Activated gamma-delta T cell (primary cell): ENCODE results near the gene UMOD.

ENCODE experiments used
- DNase-seq: peaks from one replicate; lab custom pipeline; 2025; lab: John Stamatoyannopoulos, UW

Gene UMOD

DNA sequence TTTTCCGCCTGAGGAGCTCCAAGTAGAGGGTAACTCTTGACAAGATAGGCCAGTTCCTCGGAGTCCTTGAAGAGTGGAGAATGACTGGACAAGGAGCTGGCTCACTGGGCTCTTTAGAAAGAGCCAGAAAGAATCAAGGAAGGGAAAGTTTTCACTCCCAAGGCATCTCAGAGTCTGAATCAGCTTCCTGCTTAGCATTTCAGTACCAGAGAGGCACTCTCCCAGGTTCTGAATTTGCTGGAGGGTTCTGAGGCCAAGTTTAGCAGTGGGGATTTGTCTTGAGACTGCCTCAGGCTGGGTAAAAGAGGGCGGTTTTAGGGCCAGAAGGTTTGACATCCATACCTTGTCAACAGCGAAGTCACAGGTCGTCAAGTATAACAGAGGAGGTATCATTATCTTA, 50.7 kb downstream of the UMOD start:
- DNase-seq: no peak

DNA sequence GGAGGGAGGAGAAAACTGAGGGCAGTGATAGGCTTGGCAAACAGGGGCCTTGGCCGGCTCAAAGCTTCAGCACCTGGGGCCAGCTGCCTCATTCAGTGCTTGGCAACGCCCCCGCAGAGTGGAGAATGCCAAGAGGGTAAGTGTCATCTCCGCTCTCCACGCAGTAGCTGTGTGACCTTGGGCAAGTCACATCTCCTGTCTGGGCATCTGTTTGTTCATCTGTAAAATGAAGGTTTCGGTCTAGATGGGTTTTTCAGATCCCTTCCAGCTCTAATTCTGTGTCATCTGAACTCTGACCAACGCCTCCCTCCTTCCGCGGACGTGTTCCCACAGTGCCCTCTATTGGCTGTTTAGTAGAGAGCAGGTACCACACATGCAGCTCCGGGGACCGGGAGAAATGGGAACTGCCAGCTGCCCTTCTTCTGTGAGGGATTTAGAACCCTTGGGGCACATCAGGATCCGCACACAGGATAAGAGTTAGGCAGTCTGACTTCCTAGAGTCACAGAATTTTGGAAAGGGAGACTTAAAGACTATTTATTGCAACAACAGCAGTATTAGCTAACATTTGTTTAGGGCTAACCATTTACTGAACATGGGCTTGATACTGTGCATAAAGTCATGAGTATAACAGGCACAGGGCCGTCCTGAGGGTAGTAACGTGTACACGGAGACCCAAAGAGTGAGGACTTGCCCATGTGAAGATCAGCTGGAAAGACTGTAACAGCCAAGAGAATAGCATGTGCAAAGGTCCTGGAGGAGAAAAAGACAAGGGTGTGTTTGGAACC, 52.0 kb downstream of the UMOD start:
- no peak for DNase-seq

DNA sequence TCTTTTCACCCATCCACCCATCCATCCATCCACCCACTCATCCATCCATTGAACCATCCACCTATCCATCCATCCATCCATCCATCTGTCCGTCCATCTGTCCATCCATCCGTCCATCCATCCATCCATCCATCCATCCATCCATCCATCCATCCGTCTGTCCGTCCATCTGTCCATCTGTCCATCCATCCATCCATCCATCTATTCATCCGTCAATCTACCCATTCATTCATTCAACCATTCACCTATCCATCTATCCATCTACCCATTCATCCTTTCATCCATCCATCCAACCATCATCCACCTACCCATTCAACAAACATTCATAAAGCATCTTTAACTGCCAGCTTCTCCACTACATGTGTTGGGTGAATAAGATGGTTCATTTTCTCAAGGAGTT, 54.1 kb downstream of the UMOD start:
- DNase-seq: no peak

DNA sequence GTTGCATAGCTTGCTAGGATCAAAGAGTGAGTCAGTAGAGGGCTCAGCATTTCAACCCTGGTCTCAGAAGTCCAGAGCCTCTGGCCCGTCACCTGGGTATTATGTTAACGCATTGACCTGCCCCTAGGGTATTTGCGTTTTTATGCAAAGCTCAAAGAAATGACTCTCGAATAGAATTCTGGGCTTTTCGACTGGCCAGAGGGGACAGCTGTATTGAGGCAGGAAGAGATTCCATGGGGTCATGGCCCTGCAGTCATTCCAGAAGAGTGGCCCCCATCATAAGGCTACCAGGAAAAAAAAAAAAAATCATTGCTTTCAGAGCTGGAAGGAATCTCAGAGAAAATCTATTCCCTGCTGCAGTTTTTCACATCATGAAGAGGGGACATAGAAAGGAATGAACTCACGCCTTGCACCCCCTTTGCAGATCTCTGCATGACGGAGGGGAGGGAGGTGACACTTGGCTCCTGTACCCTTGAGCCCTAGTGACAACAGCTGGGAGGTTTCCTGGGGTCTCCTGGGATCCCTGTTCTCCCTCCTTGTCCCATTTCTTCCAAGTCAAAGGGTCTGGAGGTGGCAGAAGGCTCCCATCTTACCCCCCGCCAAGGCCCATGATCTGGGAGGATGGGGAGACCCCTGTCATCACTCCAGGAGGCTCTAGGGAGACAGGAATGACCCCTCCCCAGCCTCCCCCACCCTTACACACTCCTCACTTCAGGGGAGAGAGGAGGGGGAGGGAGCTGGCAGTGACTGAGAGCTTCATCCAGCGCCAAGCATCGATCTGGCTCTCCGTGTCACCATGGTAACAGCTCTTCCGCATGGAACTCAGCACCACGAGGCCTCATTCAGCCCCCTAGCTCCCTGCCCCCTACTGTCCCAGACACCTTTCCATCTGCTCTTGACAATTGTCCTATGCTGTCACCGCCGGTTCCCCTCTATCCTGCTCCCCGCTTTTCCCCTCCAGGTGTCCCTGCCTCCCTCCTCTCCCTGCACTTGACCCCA, 61.0 kb downstream of the UMOD start:
- no peak for DNase-seq

DNA sequence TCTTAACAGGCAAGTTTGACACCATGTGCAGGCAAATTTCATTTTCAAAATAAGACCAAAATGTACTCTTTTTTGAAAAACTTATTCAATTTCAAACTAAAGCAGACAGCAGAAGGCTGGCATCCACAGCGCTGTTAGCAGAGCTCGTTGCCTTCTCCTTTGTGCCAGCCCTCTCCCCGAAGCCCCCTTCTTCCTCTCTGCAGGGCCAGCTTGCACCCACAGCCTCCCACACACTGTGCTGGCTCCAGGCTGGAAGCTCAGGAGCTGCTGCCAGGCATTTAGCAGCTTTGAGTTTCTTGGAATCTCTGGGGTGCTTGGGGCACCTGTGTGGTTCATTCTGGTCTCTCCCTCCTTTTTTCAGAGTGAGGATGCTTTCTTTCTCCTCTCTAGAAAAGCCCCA, 62.9 kb downstream of the UMOD start:
- DNase-seq: no peak

DNA sequence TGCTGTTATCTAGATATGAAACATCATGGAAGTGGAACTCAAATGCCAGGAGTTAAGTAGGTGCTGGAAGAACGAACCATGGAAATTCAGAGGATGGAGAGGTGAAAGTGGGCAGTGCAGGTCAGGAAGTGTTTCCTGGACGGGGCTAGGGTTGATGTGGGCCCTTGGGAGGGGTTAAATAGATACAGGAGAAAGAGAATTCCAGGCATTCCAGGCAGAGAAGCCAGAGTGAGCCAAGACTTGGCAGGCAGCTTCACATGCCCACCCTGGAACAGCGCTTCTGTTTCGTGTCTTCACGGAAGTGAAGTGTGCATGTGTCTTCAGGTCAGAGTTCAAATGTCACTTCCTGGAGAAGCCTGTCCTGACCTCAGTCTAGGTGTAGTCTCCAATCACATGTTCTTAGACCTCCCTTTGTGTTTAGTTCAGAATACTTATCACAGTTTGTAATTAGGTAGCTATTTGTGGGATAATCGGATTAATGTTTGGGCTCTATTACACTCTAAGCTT, 66.5 kb downstream of the UMOD start:
- DNase-seq: no peak
